Spinal cord (tissue), 10 donors: ENCODE measurements around the gene TMEM119. TPM values are rescaled to one million over a fixed set of nuclear protein-coding genes. Genes with fewer than 3 reads are reported as not detected.
"Not testable (repeated sequence)": the region's sequence is repeated elsewhere in the genome, so short reads cannot be mapped to it uniquely, and the experiment has no call there.

Experiments
- DNase-seq, 6 donors: peaks; one replicate each; pipeline versions ENCODE4 v3.0.0 to v3.0.0-alpha.2; 2013 to 2015; ENCODE audit warnings: low spot score in 6 of 6, low read depth in 4 of 6
- H3K27ac ChIP-seq: one replicate; pipeline ENCODE4 v1.5.1; 2013; ENCODE audit warnings: low read depth, low read length, control low read depth
- H3K27me3 ChIP-seq: one replicate; pipeline ENCODE4 v1.6.1; 2013; ENCODE audit warnings: low read length; ENCODE audit not compliant: control insufficient read depth, insufficient read depth
- H3K36me3 ChIP-seq: one replicate; pipeline ENCODE4 v1.6.1; 2013; ENCODE audit warnings: low read length; ENCODE audit not compliant: control insufficient read depth, insufficient read depth
- H3K4me1 ChIP-seq: one replicate; pipeline ENCODE4 v1.6.1; 2013; ENCODE audit warnings: low read length; ENCODE audit not compliant: control insufficient read depth, insufficient read depth
- H3K4me3 ChIP-seq: one replicate; pipeline ENCODE4 v1.5.1; 2013; ENCODE audit warnings: low read depth, low read length, control low read depth
- H3K9me3 ChIP-seq: one replicate; pipeline ENCODE4 v1.6.1; 2013; ENCODE audit warnings: low read length; ENCODE audit not compliant: control insufficient read depth, insufficient read depth
- WGBS: methylation state at CpG from one replicate; pipeline ENCODE4 v1.1.5; 2013; ENCODE audit warnings: missing lambda C conversion rate; ENCODE audit not compliant: insufficient coverage; 5-methylcytosine and 5-hydroxymethylcytosine counted together
- polyA plus RNA-seq, 2 donors: library from polyadenylated mRNA; unstranded; fragments of 120-200 nt; gene quantifications; one replicate each; pipeline ENCODE4 v1.2.1, GENCODE V29; 2013; ENCODE audit not compliant: insufficient read length in 2 of 2
- total RNA-seq, 2 donors: library from RNA; depleted of rRNA in 1 of 2; stranded (reverse); fragments of 120-200 nt in 1 of 2; fragments of >200 nt in 1 of 2; gene quantifications; one replicate each; pipeline versions ENCODE4 v1.2.3 to v1.2.4, GENCODE V29; 2013 to 2014
- donor health status: healthy.

Gene TMEM119
- total and polyA plus RNA-seq, 4 donors = 10.8 to 14.9 (median 12.1) TPM

GRCh38 chr12:108560752-108561719 is 36.8 kb downstream of the TMEM119 start, which contains the start of gene SART3:
Gene SART3, minus strand, starts transcription at chr12:108561173. Its CDS starts 19 bp downstream, at chr12:108561154.
- H3K27me3 ChIP-seq = no peaks in the 10 kb centered on the region
- H3K27ac ChIP-seq = peak within 1 kb of the TSS; percentile 84
- H3K36me3 ChIP-seq = peaks cover 26% of the 10 kb centered on the region
- peaks cover 27% of the 10 kb centered on the region for H3K4me1 ChIP-seq
- DNase-seq = peak; percentile 76 to 97 (median 88)
- WGBS = 0% methylated on average over 50 of the region's 57 CpGs
- H3K9me3 ChIP-seq = no peaks in the 10 kb centered on the region
- H3K4me3 ChIP-seq = peak within 1 kb of the TSS; percentile 99

- H3K4me3 ChIP-seq = peak overlapping the region; percentile 99
- H3K9me3 ChIP-seq = no peaks in the 10 kb centered on the region
- WGBS = 0% methylated on average over 5 of the region's 12 CpGs
- DNase-seq = no peak
- no peaks in the 10 kb centered on the region for H3K27me3 ChIP-seq
- H3K36me3 ChIP-seq = peaks cover 22% of the 10 kb centered on the region
- peak overlapping the region; percentile 84 for H3K27ac ChIP-seq
- peaks cover 27% of the 10 kb centered on the region for H3K4me1 ChIP-seq
Measured at GRCh38 chr12:108560321-108560721, 37.6 kb downstream of the TMEM119 start.

GRCh38 chr12:108559748-108560147 is 38.1 kb downstream of the TMEM119 start:
- H3K4me3 ChIP-seq = peak overlapping the region; percentile 99

GRCh38 chr12:108559007-108559655 is 38.8 kb downstream of the TMEM119 start:
- DNase-seq = no peak
- H3K27me3 ChIP-seq = no peaks in the 10 kb centered on the region
- peaks cover 27% of the 10 kb centered on the region for H3K4me1 ChIP-seq
- peaks cover 18% of the 10 kb centered on the region for H3K36me3 ChIP-seq
- 95% methylated on average over 8 of the region's 14 CpGs for WGBS
- H3K27ac ChIP-seq = no peak overlapping the region
- H3K4me3 ChIP-seq = no peak overlapping the region
- H3K9me3 ChIP-seq = no peaks in the 10 kb centered on the region

More at GRCh38 chr12:108559748-108560147, 38.1 kb downstream of the TMEM119 start:
- peaks cover 27% of the 10 kb centered on the region for H3K4me1 ChIP-seq
- WGBS = 78% methylated on average over 2 of the region's 3 CpGs
- no peak for DNase-seq
- no peaks in the 10 kb centered on the region for H3K27me3 ChIP-seq
- H3K36me3 ChIP-seq = peaks cover 20% of the 10 kb centered on the region
- no peak overlapping the region for H3K27ac ChIP-seq
- no peaks in the 10 kb centered on the region for H3K9me3 ChIP-seq

- not testable (repeated sequence) for H3K27me3 ChIP-seq, H3K27ac ChIP-seq, H3K9me3 ChIP-seq, DNase-seq, H3K4me3 ChIP-seq
- Histone ChIP-seq H3K36me3 (peaks cover 16% of the 10 kb centered on the region), H3K4me1 (peaks cover 18% of the 10 kb centered on the region)
- 96% methylated on average over 5 of the region's 9 CpGs for WGBS
Measured at GRCh38 chr12:108555383-108555782, 42.5 kb downstream of the TMEM119 start.

- no peak overlapping the region for H3K4me3 ChIP-seq
- peaks cover 9% of the 10 kb centered on the region for H3K4me1 ChIP-seq
- no peaks in the 10 kb centered on the region for H3K9me3 ChIP-seq
- 89% methylated on average over 3 of the region's 5 CpGs for WGBS
- H3K27me3 ChIP-seq = no peaks in the 10 kb centered on the region
- peaks cover 12% of the 10 kb centered on the region for H3K36me3 ChIP-seq
- DNase-seq = no peak
- no peak overlapping the region for H3K27ac ChIP-seq
Measured at GRCh38 chr12:108553799-108554198, 44.1 kb downstream of the TMEM119 start.

- no peak overlapping the region for H3K27ac ChIP-seq
- no peaks in the 10 kb centered on the region for H3K4me1 ChIP-seq
- H3K36me3 ChIP-seq = peaks cover 10% of the 10 kb centered on the region
- H3K4me3 ChIP-seq = no peak overlapping the region
- WGBS = no CpG with 5 or more reads among the region's 5 CpGs
- no peaks in the 10 kb centered on the region for H3K27me3 ChIP-seq
- H3K9me3 ChIP-seq = no peaks in the 10 kb centered on the region
- no peak for DNase-seq
Measured at GRCh38 chr12:108551535-108551934, 46.3 kb downstream of the TMEM119 start.

- H3K9me3 ChIP-seq = no peaks in the 10 kb centered on the region
- H3K4me1 ChIP-seq = no peaks in the 10 kb centered on the region
- WGBS = 100% methylated on average over 2 of the region's 7 CpGs
- no peak overlapping the region for H3K27ac ChIP-seq
- H3K36me3 ChIP-seq = peaks cover 33% of the 10 kb centered on the region
- no peaks in the 10 kb centered on the region for H3K27me3 ChIP-seq
- no peak for DNase-seq
- no peak overlapping the region for H3K4me3 ChIP-seq
Measured at GRCh38 chr12:108548954-108549521, 48.8 kb downstream of the TMEM119 start.

- H3K4me3 ChIP-seq = no peak overlapping the region
- DNase-seq = no peak
- H3K9me3 ChIP-seq = no peaks in the 10 kb centered on the region
- H3K27ac ChIP-seq = no peak overlapping the region
- no peaks in the 10 kb centered on the region for H3K27me3 ChIP-seq
- WGBS = 89% methylated on average over 9 of the region's 9 CpGs
- no peaks in the 10 kb centered on the region for H3K4me1 ChIP-seq
- H3K36me3 ChIP-seq = peaks cover 33% of the 10 kb centered on the region
Measured at GRCh38 chr12:108547686-108548085, 50.2 kb downstream of the TMEM119 start.
